SK-N-SH (cell line): ENCODE data around the gene ERI3. TPM values are rescaled to one million over a fixed set of nuclear protein-coding genes. Genes with fewer than 3 reads are reported as not detected.

Source experiments
- CTCF ChIA-PET: fragments of 300-600, 350-600 bp; formaldehyde crosslinking; extraction: SDS; loops from one replicate; lab custom pipeline; 2021; lab: Yijun Ruan, JAX
- POLR2A ChIA-PET: fragments of 350-600 bp; sonication (Branson Sonifier 250); formaldehyde crosslinking; extraction: SDS; loops from one replicate; lab custom pipeline; 2020; ENCODE audit warnings: antibody characterized with exemption, inconsistent platforms; lab: Yijun Ruan, JAX
- DNase-seq: peaks from one replicate; pipeline ENCODE4 v3.0.0; 2012
- H2AFZ ChIP-seq: fragments of 200-600 bp; sonication (generic); 2 replicates; pipeline ENCODE4 v1.8.1; 2016; ENCODE audit warnings: antibody characterized with exemption, mild to moderate bottlenecking, low read depth
- H3F3A ChIP-seq: fragments of 200-600 bp; sonication (generic); replicated peaks from 2 replicates; pipeline ENCODE3; 2016; ENCODE audit warnings: antibody characterized with exemption, mild to moderate bottlenecking; ENCODE audit not compliant: insufficient read depth
- H3K27ac ChIP-seq, 2 experiments: fragments of 200-500 bp in 1 of 2; fragments of 200-600 bp in 1 of 2; sonication (Bioruptor generic) in 1 of 2; sonication (generic), shearing (Covaris generic) in 1 of 2; 2 replicates each; pipeline versions ENCODE4 v1.5.1 to v1.6.1; 2014 to 2016; ENCODE audit warnings: low read depth in 2 of 2, inconsistent platforms in 1 of 2, low read length in 1 of 2, mild to moderate bottlenecking in 1 of 2, mixed read lengths in 1 of 2
- H3K27me3 ChIP-seq: fragments of 200-600 bp; sonication (generic), shearing (Covaris generic); 2 replicates; pipeline ENCODE4 v1.6.1; 2016; ENCODE audit warnings: mixed run types; ENCODE audit not compliant: insufficient read depth
- H3K36me3 ChIP-seq, 2 experiments: fragments of 200-500 bp in 1 of 2; fragments of 200-600 bp in 1 of 2; sonication (Bioruptor generic) in 1 of 2; sonication (generic) in 1 of 2; replicated peaks in 1 of 2; 2 replicates each; pipeline versions ENCODE3 to v1.5.1; 2014 to 2016; ENCODE audit warnings: low read length in 1 of 2, mild to moderate bottlenecking in 1 of 2; ENCODE audit not compliant: insufficient read depth in 2 of 2, control insufficient read depth in 1 of 2
- H3K4me1 ChIP-seq, 2 experiments: fragments of 200-500 bp in 1 of 2; fragments of 200-600 bp in 1 of 2; sonication (Bioruptor generic) in 1 of 2; sonication (generic), shearing (Covaris generic) in 1 of 2; 2 replicates each; pipeline versions ENCODE4 v1.5.1 to v1.6.1; 2014 to 2016; ENCODE audit warnings: low read depth in 1 of 2, low read length in 1 of 2, mixed run types in 1 of 2; ENCODE audit not compliant: insufficient read depth in 2 of 2, control insufficient read depth in 1 of 2
- H3K4me2 ChIP-seq: fragments of 200-600 bp; sonication (generic), shearing (Covaris generic); 2 replicates; pipeline ENCODE4 v1.6.1; 2017; ENCODE audit warnings: mixed run types
- H3K4me3 ChIP-seq, 2 experiments: fragments of 200-500 bp in 1 of 2; fragments of 200-600 bp in 1 of 2; sonication (Bioruptor generic) in 1 of 2; sonication (generic), shearing (Covaris generic) in 1 of 2; 2 replicates each; pipeline versions ENCODE4 v1.5.1 to v1.8.1; 2014 to 2016; ENCODE audit warnings: low read depth in 2 of 2, inconsistent platforms in 1 of 2, low read length in 1 of 2, mild to moderate bottlenecking in 1 of 2, mixed read lengths in 1 of 2, moderate library complexity in 1 of 2
- H3K79me2 ChIP-seq: fragments of 200-600 bp; sonication (generic); 2 replicates; pipeline ENCODE4 v1.8.1; 2017; ENCODE audit warnings: mild to moderate bottlenecking; ENCODE audit not compliant: insufficient read depth
- H3K9ac ChIP-seq: fragments of 200-600 bp; sonication (generic); 2 replicates; pipeline ENCODE4 v1.6.1; 2017; ENCODE audit warnings: mixed run types
- H3K9me2 ChIP-seq: fragments of 200-600 bp; sonication (generic); 2 replicates; pipeline ENCODE4 v1.6.1; 2017; ENCODE audit warnings: mixed run types
- H3K9me3 ChIP-seq: fragments of 200-600 bp; sonication (generic); 2 replicates; pipeline ENCODE4 v1.6.1; 2017; ENCODE audit warnings: mixed run types, mild to moderate bottlenecking, moderate library complexity
- H4K20me1 ChIP-seq: fragments of 200-600 bp; sonication (generic); 2 replicates; pipeline ENCODE4 v1.6.1; 2017; ENCODE audit warnings: mild to moderate bottlenecking, mixed run types; ENCODE audit not compliant: insufficient read depth
- ELF1 ChIP-seq: IDR thresholded peaks from 2 replicates; pipeline ENCODE4 v1.4.0; 2012
- EP300 ChIP-seq, 2 experiments: IDR thresholded peaks; 2 replicates each; pipeline versions ENCODE4 v1.4.0 to v1.6.1; 2012; ENCODE audit warnings: borderline replicate concordance in 1 of 2, low read depth in 1 of 2, low read length in 1 of 2
- FOXJ3 ChIP-seq: sonication (generic); formaldehyde crosslinking; IDR thresholded peaks from 2 replicates; pipeline ENCODE4 v1.5.1; 2020; ENCODE audit warnings: mild to moderate bottlenecking, missing genetic modification reagents
- GABPA ChIP-seq: IDR thresholded peaks from 2 replicates; pipeline ENCODE4 v1.4.0; 2012; ENCODE audit warnings: low read depth, mild to moderate bottlenecking
- GATA2 ChIP-seq: sonication (generic); formaldehyde crosslinking; IDR thresholded peaks from 2 replicates; pipeline ENCODE4 v1.5.0; 2020; ENCODE audit warnings: mild to moderate bottlenecking, missing genetic modification reagents
- JUND ChIP-seq: IDR thresholded peaks from 2 replicates; pipeline ENCODE4 v1.4.0; 2012
- MXI1 ChIP-seq: IDR thresholded peaks from 2 replicates; pipeline ENCODE4 v1.6.1; 2012; ENCODE audit warnings: mild to moderate bottlenecking, low read depth, low read length, improper control_type of control experiment
- POLR2AphosphoS5 ChIP-seq: IDR thresholded peaks from 2 replicates; pipeline ENCODE4 v1.6.1; 2012; ENCODE audit warnings: low read depth, low read length
- RCOR1 ChIP-seq: fragments of 150-350 bp; IDR thresholded peaks from 2 replicates; pipeline ENCODE4 v1.6.1; 2017; ENCODE audit warnings: antibody characterized with exemption, low read length
- REST ChIP-seq: IDR thresholded peaks from 2 replicates; pipeline ENCODE4 v1.6.1; 2012; ENCODE audit warnings: mild to moderate bottlenecking, low read depth, low read length, moderate library complexity
- RFX5 ChIP-seq: IDR thresholded peaks from 2 replicates; pipeline ENCODE4 v1.6.1; 2012; ENCODE audit warnings: mild to moderate bottlenecking, improper control_type of control experiment, low read length
- ZBTB33 ChIP-seq: IDR thresholded peaks from 2 replicates; pipeline ENCODE4 v1.4.0; 2012; ENCODE audit warnings: low read depth, borderline replicate concordance
- WGBS: methylation state at CpG from one replicate; pipeline ENCODE4 v1.1.6; 2017; ENCODE audit warnings: low lambda C conversion rate; 5-methylcytosine and 5-hydroxymethylcytosine counted together
- polyA plus RNA-seq, 3 experiments: library from polyadenylated mRNA; depleted of rRNA; stranded (reverse); fragments of >200 nt; gene quantifications; 2 replicates each; pipeline ENCODE4 v1.2.3, GENCODE V29; 2012

The ERI3 gene
- polyA plus RNA-seq, 1 of the 3 experiments (the other 2 are of a cell fraction): 60.7 TPM

GRCh38 chr1:44256762-44257554 lies 98.1 kb downstream of the ERI3 start:
- ChIA-PET CTCF (interaction anchor here (1.1 to 2.5 kb wide), 7 partner anchors 12 to 57 kb away, joined by 3 to 8 read pairs (median 6); no protein-coding TSS in a partner anchor), POLR2A (interaction anchor here (0.9 kb wide), 1 partner anchor 10 kb away, joined by 3 read pairs; no protein-coding TSS in a partner anchor)
- peaks cover 0 to 22% of the 10 kb centered on the region in 2 experiments; a peak in 2 of 4 replicates for H3K4me1 ChIP-seq
- TF ChIP-seq GATA2 (CRISPR knock-in tag) (peak; percentile 62; the same call in 1 of the 2 replicates), RCOR1 (peak; percentile 55; the same call in 1 of the 2 replicates), RFX5 (no peak), POLR2AphosphoS5 (no peak), REST (no peak), MXI1 (peak; percentile 96), ZBTB33 (no peak), ELF1 (no peak), FOXJ3 (CRISPR knock-in tag) (no peak), JUND (no peak), EP300 (IDR thresholded peaks at IDR 0.05; ENCODE audit: borderline replicate concordance in 1 of 2, low read depth in 1 of 2, low read length in 1 of 2) (peak in 1 of 2 experiments; percentile 44; a peak in 1 of 4 replicates), GABPA (no peak)
- no peak overlapping the region for H2AFZ ChIP-seq
- H3K27me3 ChIP-seq: no peaks in the 10 kb centered on the region
- H3K9ac ChIP-seq: no peak overlapping the region
- 62% methylated on average over 10 of the region's 10 CpGs for WGBS
- peak; percentile 80 for DNase-seq
- H4K20me1 ChIP-seq: 0 out of 2 replicates have a peak, but pooled peaks cover 4% of the 10 kb centered on the region
- no peaks in the 10 kb centered on the region for H3K9me2 ChIP-seq
- H3K36me3 ChIP-seq: peaks cover 0 to 8% of the 10 kb centered on the region in 2 experiments
- H3K9me3 ChIP-seq: no peaks in the 10 kb centered on the region
- H3K4me2 ChIP-seq: no peak overlapping the region
- H3K27ac ChIP-seq: peak overlapping the region in 1 of 2 experiments; percentile 8; a peak in 1 of 4 replicates
- no peak overlapping the region for H3K4me3 ChIP-seq
- no peaks in the 10 kb centered on the region for H3F3A ChIP-seq
- H3K79me2 ChIP-seq: no peaks in the 10 kb centered on the region
